ENCODE results near the gene RNPEP. TPM values are rescaled to one million over a fixed set of nuclear protein-coding genes. Genes with fewer than 3 reads are reported as not detected.

RNPEP gene
- total and polyA plus RNA-seq, 2 experiments from 2014 or later, result 57.9 to 74.2 TPM

- no peaks in the 10 kb centered on the region for H3K36me3 ChIP-seq (replicated peaks; ENCODE audit: insufficient read depth, low read depth)
- no peaks in the 10 kb centered on the region for H4K20me1 ChIP-seq (ENCODE audit: insufficient read depth, poor library complexity, severe bottlenecking)
- WGBS (ENCODE audit: low lambda C conversion rate, missing lambda C conversion rate), result 86% methylated on average over 2 of the region's 3 CpGs
- no peak overlapping the region for H2AFZ ChIP-seq
- H3K4me1 ChIP-seq (ENCODE audit: insufficient read depth), result no peaks in the 10 kb centered on the region
- no peak for DNase-seq (ENCODE audit: low spot score)
- no peaks in the 10 kb centered on the region for H3K9me3 ChIP-seq (ENCODE audit: low read depth)
- no peaks in the 10 kb centered on the region for H3K9me2 ChIP-seq (replicated peaks; ENCODE audit: insufficient read depth)
- no peak overlapping the region for H3K27ac ChIP-seq
- H3K79me2 ChIP-seq, result peaks cover 5% of the 10 kb centered on the region
- H3K4me2 ChIP-seq, result peak overlapping the region; percentile 78
- no peak overlapping the region for H3K4me3 ChIP-seq
- TF ChIP-seq EZH2 (IDR thresholded peaks at IDR 0.05; ENCODE audit: borderline replicate concordance), result no peak
- no peak for TF ChIP-seq EZH2phosphoT487 (IDR thresholded peaks at IDR 0.05; ENCODE audit: low read depth, severe bottlenecking, unreplicated experiment)
- TF ChIP-seq CTCF (IDR thresholded peaks at IDR 0.05; ENCODE audit: poor library complexity), result no peak
- H3K27me3 ChIP-seq, result peaks cover 5% of the 10 kb centered on the region
Observed at GRCh38 chr1:201944639-201945038, 37.8 kb upstream of the RNPEP start.

GRCh38 chr1:201945157-201945556, 37.3 kb upstream of the RNPEP start:
- peak overlapping the region; percentile 78 for H3K4me2 ChIP-seq
- H3K36me3 ChIP-seq (replicated peaks; ENCODE audit: insufficient read depth, low read depth), result no peaks in the 10 kb centered on the region
- peaks cover 5% of the 10 kb centered on the region for H3K27me3 ChIP-seq
- peaks cover 5% of the 10 kb centered on the region for H3K79me2 ChIP-seq
- no peak for DNase-seq (ENCODE audit: low spot score)
- WGBS (ENCODE audit: low lambda C conversion rate, missing lambda C conversion rate), result 67% methylated on average over 4 of the region's 4 CpGs
- TF ChIP-seq EZH2phosphoT487 (IDR thresholded peaks at IDR 0.05; ENCODE audit: low read depth, severe bottlenecking, unreplicated experiment), result no peak
- TF ChIP-seq CTCF (IDR thresholded peaks at IDR 0.05; ENCODE audit: poor library complexity), result peak; percentile 16
- H3K9me2 ChIP-seq (replicated peaks; ENCODE audit: insufficient read depth), result no peaks in the 10 kb centered on the region
- H2AFZ ChIP-seq, result no peak overlapping the region
- H4K20me1 ChIP-seq (ENCODE audit: insufficient read depth, poor library complexity, severe bottlenecking), result no peaks in the 10 kb centered on the region
- no peak overlapping the region for H3K4me3 ChIP-seq
- H3K9me3 ChIP-seq (ENCODE audit: low read depth), result no peaks in the 10 kb centered on the region
- H3K4me1 ChIP-seq (ENCODE audit: insufficient read depth), result no peaks in the 10 kb centered on the region
- no peak overlapping the region for H3K27ac ChIP-seq

GRCh38 chr1:201945863-201946223, 36.6 kb upstream of the RNPEP start:
- Histone ChIP-seq H3K4me3 (peak overlapping the region; percentile 21), H3K4me2 (peak overlapping the region; percentile 78), H3K4me1 (ENCODE audit: insufficient read depth) (no peaks in the 10 kb centered on the region), H3K9me2 (replicated peaks; ENCODE audit: insufficient read depth) (no peaks in the 10 kb centered on the region), H2AFZ (peak overlapping the region; percentile 22), H3K27me3 (peaks cover 5% of the 10 kb centered on the region), H4K20me1 (ENCODE audit: insufficient read depth, poor library complexity, severe bottlenecking) (no peaks in the 10 kb centered on the region), H3K36me3 (replicated peaks; ENCODE audit: insufficient read depth, low read depth) (no peaks in the 10 kb centered on the region), H3K27ac (peak overlapping the region; percentile 45), H3K9me3 (ENCODE audit: low read depth) (no peaks in the 10 kb centered on the region), H3K79me2 (peaks cover 5% of the 10 kb centered on the region)
- WGBS (ENCODE audit: low lambda C conversion rate, missing lambda C conversion rate), result 42% methylated on average over 10 of the region's 10 CpGs
- DNase-seq (ENCODE audit: low spot score), result no peak
- no peak for TF ChIP-seq EZH2phosphoT487 (IDR thresholded peaks at IDR 0.05; ENCODE audit: low read depth, severe bottlenecking, unreplicated experiment)
- TF ChIP-seq EZH2 (IDR thresholded peaks at IDR 0.05; ENCODE audit: borderline replicate concordance), result no peak
- TF ChIP-seq CTCF (IDR thresholded peaks at IDR 0.05; ENCODE audit: poor library complexity), result no peak

Measured in hepatocyte (in vitro differentiated cells).